NCI-H1092 treated with DMSO at 0.1 percent for 48 hours (cell line): Measurements from ENCODE around the gene STEEP1.

Experiments
- DNase-seq: peaks from one replicate; lab custom pipeline; 2025; lab: John Stamatoyannopoulos, UW

STEEP1 gene

DNA sequence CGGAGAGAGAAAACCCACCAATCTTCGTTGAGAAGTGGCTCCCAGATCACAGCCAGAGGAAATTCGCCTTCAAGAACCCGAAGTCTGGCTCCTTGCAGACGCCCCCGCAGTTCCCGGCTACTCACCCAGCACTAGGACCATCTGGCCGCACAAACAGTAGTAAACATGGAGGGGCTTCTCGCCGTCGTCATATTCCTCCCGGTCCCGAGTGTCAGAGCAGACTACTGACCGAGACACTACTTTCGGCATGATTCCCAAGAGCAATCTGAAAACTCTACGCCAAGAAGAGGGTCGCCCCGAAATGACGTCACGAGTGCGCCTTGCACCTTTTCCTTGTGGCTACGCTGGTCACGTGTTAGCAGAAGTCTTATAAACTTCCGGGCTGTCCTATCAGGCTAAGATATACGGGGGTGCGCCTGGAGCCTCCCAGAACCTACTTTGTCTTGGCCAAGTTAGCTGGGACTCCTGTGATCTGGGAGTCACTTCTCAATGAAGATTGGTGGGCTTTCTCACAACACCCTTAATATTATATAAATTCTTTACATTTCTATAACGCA is at the start of gene STEEP1:
Gene STEEP1, minus strand, starts transcription at position 303 of the 557 bp plus-strand sequence. Its CDS starts 54 bp downstream, at position 249.
- peak; percentile 93 for DNase-seq

DNA sequence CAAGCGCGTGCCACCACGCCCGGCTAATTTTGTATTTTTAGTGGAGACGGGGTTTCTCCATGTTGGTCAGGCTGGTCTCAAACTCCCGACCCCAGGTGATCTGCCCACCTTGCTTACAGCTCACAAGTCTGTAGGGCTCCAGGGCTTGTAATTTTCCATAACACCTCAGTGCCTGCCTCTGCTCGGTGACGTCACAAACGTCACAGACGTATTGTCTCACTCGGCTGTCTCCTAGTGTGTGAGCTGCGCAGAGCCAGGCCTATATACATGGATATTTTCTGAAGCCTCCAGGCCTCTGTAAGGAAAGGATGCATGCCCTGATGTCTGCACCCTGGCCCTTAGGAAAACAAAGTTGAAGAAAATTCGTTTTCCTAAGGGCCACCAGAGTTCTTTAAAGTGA is 49.6 kb upstream of the STEEP1 start:
- no peak for DNase-seq

- no peak for DNase-seq
These were observed 41.8 kb upstream of the STEEP1 start for GRCh38 chrX:119607018-119607389.

DNA sequence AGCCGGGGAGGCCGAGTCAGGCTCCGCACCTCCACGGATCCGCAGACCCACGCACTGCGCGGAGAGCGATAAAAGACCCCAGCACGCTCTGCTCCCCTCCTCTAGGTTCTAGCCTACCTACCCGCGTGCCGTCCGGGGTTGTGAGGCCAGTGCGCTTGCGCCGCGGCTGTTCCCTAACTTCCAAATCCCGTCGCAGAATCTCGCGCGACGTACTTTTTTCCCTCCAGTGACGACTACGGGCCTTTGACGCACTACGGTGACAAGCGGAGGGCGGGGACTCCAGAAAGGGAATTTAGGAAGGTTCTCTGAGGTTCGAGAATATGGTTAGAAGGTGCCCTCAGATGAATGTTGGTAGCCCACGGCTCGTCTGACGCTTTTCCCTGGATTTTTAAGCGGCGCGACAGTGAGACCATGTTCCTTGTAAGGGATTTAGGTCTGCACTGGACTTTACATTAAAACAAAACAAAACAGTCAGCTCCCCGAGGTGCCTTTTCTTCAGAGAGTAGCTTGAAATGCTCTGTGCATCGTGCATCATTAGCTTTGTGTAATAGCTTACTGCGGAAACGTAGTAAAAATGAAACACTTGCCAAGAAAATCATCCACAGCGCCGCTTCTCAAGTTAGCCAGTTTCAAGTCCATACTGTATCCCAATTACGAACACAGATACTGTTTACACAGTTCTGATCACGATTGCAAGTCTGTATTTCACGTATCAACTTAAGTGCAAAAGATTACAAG is 41.2 kb upstream of the STEEP1 start, which contains the start of gene NKRF:
Gene NKRF, minus strand, starts transcription at position 145 of the 738 bp plus-strand sequence.
- peak; percentile 95 for DNase-seq

GRCh38 chrX:119605464-119606279 is 40.5 kb upstream of the STEEP1 start:
- peak; percentile 36 for DNase-seq

GRCh38 chrX:119604766-119605463 is 39.7 kb upstream of the STEEP1 start:
- peak; percentile 30 for DNase-seq

DNA sequence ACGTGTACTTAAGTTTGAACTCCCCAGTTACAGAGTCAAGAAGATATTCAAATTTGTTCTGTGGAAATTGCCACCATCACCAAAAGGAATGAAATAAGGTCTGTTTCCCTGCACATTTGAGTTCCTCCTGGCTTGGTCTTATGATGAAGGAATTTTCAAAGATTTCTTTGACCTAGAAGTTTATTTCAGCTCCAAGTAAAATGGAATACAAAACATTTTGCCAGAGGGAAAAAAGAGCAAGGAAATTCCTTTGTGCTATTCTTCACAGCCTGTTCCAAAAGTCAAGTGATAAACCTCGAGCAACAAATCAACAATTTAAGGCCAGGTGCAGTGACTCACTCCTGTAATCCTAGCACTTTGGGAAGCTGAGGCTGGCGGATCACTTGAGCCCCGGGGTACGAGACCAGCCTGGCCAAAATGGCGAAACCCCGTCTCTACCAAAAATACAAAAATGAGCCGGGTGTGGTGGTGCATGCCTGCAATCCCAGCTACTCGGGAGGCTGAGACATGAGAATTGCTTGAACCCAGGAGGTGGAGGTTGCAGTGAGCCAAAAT is 37.6 kb upstream of the STEEP1 start:
- DNase-seq, result no peak

- no peak for DNase-seq
These were observed 24.6 kb upstream of the STEEP1 start for GRCh38 chrX:119589810-119590209.

DNA sequence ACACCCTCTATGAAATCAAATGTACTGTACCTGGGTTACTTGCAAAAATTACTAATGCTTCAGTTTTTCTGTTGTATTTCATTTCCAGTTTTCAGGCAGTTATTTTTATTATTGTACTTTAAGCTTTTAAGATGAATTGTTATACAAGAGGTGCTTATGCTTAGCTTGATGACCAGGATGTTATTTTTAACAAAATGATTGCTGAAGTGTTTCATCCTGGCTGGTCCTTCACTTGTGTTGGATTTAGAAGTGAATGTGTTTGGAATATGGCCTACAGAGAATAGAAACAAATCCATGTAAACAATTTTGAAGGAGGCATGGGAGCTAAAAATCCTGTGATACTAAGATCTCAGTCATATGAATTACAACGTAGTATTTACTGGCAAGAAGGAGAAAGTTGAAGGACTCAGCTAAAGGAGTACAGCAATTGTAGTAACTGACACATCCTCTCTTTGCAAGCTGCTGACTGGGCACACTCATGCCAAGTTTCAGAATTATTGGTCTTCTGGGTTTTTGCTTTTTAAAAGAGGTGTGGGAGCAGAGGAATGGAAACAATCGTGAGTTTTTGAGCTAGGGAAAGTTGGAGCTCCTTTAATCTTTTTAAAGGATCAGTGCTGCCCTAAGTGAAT is 18.3 kb upstream of the STEEP1 start:
- DNase-seq, result no peak

- no peak for DNase-seq
These were observed 14.2 kb upstream of the STEEP1 start for GRCh38 chrX:119579414-119579813.

DNA sequence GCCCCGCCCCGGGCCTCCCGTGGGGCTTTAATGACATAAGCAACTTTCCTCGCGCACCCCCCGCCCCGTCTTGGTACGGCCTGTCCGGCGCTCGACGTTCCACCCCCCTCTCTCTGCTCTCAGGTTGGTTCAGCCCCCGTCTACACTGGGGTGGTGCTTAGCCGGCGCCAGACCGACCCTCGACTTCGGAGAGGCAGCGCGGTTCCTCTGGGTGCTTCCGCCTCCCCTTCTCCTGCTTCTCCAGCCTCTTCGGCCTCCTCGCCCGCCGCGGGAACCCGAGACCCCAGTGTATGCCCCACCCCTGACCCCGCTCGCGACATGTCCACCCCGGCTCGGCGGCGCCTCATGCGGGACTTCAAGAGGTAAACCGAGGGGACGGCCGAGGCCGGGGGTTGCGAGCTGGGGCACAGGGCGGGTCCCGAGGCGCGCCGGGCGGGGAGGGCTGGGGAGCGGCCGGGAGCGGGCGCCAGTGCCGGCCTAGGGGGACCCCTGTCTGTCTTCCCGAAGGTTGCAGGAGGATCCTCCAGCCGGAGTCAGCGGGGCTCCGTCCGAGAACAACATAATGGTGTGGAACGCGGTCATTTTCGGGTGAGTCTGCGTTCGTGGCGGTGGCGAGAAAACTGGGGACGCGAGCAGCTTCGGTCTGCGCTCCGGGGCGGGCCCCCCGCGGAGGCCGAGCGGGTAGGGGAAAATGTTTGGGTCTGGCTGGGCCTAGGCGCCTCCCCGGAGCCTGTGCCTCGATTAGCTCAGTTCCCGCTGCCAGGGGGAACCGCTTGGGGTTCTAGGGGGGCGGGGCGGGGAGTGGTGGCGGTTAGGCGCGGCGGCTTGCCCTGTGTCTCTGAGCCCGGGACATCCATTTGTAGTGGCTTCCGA is 9.4 kb upstream of the STEEP1 start, which contains the start of gene UBE2A:
Gene UBE2A, plus strand, starts transcription at position 170 of the 873 bp plus-strand sequence. Its CDS starts 149 bp downstream, at position 319.
- DNase-seq, result peak; percentile 76

- no peak for DNase-seq
These were observed 8.7 kb upstream of the STEEP1 start for GRCh38 chrX:119573840-119574393.

- DNase-seq, result no peak
These were observed 8.0 kb upstream of the STEEP1 start for GRCh38 chrX:119573222-119573621.

DNA sequence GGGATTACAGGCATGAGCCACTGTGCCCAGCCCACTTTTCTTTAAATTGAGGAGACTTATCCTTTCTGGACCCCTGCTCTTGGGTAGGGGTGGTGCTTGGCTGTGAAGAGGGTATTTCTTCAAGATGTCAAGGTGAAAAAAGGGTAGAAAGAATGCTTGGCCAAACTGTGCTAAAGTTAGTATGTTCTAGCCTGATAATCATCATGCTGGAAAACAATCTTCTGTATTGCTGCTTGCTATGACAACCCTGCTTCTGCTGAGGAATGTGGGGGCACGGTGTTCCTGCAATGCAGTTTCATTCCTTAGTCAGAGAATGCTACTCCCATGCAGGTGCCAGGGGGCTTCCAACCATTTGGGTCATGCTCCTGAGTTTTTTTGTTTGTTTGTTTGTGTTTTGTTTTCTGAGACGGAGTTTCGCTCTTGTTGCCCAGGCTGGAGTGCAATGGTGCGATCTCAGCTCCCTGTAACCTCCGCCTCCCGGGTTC is 5.2 kb upstream of the STEEP1 start:
- DNase-seq, result no peak

DNA sequence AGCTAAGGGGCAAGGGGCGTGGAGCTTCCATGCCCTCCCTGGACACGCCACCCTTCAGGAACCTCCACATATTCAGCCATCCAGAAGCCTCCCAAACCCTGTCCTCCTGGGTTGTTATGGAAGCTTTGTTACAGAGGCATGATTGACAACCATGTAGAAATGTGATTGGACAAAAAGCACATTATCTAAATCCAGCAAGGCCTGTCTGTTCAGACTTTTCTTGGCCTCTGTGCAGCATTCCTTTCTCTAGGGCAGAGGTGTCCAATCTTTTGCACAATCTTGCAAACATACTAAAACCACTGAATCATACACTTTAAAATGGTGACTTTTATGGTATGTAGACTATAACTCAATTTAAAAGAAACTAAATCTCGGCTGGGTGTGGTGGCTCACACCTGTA is 12.7 kb downstream of the STEEP1 start:
- no peak for DNase-seq

- no peak for DNase-seq
These were observed 15.7 kb downstream of the STEEP1 start for GRCh38 chrX:119549327-119550016.

DNA sequence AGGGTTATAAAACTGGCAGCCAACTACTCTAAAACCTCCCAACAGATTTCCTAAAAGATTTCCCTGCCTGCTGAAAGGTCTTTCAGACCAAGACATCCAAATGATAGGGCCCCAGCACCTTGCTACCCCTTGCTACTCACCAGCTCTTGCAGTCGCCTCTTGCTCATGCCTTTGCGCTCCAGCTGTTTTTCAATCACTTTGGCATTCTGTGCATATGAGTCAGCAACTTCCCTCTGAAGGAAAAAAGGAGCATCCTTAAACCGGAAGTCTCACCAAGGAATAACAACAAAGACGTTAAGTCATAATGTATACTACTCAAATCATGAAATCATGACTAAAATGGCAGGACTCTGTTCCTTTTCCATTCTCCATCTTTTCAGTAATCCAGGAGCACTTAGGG is 24.0 kb downstream of the STEEP1 start:
- no peak for DNase-seq

GRCh38 chrX:119539872-119540271 is 25.3 kb downstream of the STEEP1 start:
- no peak for DNase-seq

DNA sequence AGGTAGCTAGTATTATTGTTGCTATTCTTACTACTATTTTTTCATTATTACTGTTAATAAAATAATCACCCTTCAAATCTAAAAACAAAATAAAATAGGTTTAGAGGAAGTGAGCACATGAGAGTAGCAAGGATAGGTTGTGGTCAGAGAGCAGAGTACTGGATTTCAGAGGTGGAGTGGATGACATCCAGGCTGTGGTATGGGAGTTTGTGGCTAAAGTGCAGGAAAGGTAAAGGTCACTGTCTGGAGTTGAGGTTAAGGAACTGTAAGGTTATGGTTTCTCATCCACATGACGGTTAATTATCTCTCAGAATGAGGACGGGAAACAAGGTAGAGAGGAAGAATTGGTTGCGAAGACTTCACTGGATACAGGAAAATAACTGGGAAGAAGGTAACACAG is 27.7 kb downstream of the STEEP1 start:
- no peak for DNase-seq
